HG03097 (cell line): ENCODE measurements around the gene FAM170B.

ENCODE experiments used
- ATAC-seq: cut with Tn5 transposase; IDR thresholded peaks from one replicate; pipeline ENCODE4 v1.9.1; 2021; ENCODE audit not compliant: unreplicated experiment, low FRiP score

The FAM170B gene

GRCh38 chr10:49153971-49154370 lies 20.1 kb upstream of the FAM170B start:
- no peak for ATAC-seq

- ATAC-seq: no peak
Observed at GRCh38 chr10:49153115-49153514, 19.3 kb upstream of the FAM170B start.

GRCh38 chr10:49152663-49153062 lies 18.8 kb upstream of the FAM170B start:
- ATAC-seq: no peak

GRCh38 chr10:49152037-49152436 lies 18.2 kb upstream of the FAM170B start:
- ATAC-seq: no peak

GRCh38 chr10:49151481-49151880 lies 17.7 kb upstream of the FAM170B start:
- ATAC-seq: no peak

- no peak for ATAC-seq
Observed at GRCh38 chr10:49151025-49151445, 17.2 kb upstream of the FAM170B start.

- ATAC-seq: no peak
Observed at GRCh38 chr10:49150426-49150825, 16.6 kb upstream of the FAM170B start.

GRCh38 chr10:49149881-49150280 lies 16.1 kb upstream of the FAM170B start:
- no peak for ATAC-seq

- no peak for ATAC-seq
Observed at GRCh38 chr10:49144058-49144720, 10.4 kb upstream of the FAM170B start.

- ATAC-seq: no peak
Observed at GRCh38 chr10:49143249-49143648, 9.4 kb upstream of the FAM170B start.

- ATAC-seq: no peak
Observed at GRCh38 chr10:49141541-49142332, 7.9 kb upstream of the FAM170B start.

- no peak for ATAC-seq
Observed at GRCh38 chr10:49140304-49141177, 6.7 kb upstream of the FAM170B start.

GRCh38 chr10:49139846-49140195 lies 6.0 kb upstream of the FAM170B start:
- ATAC-seq: no peak

GRCh38 chr10:49139028-49139845 lies 5.4 kb upstream of the FAM170B start:
- no peak for ATAC-seq

- no peak for ATAC-seq
Observed at GRCh38 chr10:49138361-49138891, 4.6 kb upstream of the FAM170B start.

GRCh38 chr10:49136525-49136924 lies 2.7 kb upstream of the FAM170B start:
- no peak for ATAC-seq

GRCh38 chr10:49135575-49136313 lies 1.9 kb upstream of the FAM170B start:
- ATAC-seq: no peak

- no peak for ATAC-seq
Observed at GRCh38 chr10:49134327-49134726, 506 bp upstream of the FAM170B start.

- ATAC-seq: no peak
Observed at GRCh38 chr10:49132362-49132737, 1.5 kb downstream of the FAM170B start.
